Stimulated activated CD8-positive, alpha-beta memory T cell treated with anti-CD3 and anti-CD28 coated beads, Interleukin-2, amount 100 ng/mL, for 48 hours (primary cell): Measurements from ENCODE around the gene OLFML2A.
"Not testable (repeated sequence)": the region's sequence is repeated elsewhere in the genome, so short reads cannot be mapped to it uniquely, and the experiment has no call there.

Experiments used
- DNase-seq, 2 donors: peaks; one replicate each; pipeline ENCODE4 v3.0.0-alpha.2; 2020; ENCODE audit warnings: low read depth in 2 of 2

The OLFML2A gene

DNA sequence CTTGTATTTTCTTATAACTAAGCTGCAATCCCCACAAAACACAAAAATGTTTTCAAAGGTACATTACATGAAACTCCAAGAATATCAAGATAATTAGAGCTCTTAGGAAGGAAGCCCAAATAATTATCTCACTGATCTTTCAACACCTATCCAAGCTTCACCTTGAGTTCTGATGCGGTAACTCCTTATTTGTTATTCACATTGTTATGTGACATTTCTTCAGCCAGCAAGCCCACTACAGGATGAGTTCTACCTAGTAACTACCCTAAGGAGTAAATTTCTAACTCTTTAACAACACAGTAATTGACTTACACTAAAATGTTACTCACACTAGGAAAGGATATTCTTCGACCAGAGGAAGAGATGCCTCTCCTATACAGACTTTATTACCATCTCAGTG, 15.7 kb upstream of the OLFML2A start:
- DNase-seq: no peak

DNA sequence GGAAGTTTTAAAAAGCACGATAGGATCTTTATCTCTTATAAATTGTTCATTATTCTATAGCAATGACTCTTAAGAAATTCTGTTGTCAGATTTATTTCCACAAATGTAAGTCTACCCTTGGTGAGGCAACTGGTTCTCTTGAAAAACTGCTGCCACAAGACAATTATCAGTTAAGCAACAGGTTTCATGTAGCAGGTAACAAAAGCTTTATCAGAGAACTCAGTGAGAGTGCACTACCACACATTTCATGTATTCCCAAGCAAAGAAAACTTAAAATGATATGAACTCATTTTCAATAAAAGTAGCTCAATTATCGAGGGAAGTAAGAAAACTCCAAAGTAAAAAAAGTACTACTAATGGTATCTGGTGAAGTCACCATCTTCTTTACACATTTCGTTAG, 15.2 kb upstream of the OLFML2A start:
- no peak for DNase-seq

DNA sequence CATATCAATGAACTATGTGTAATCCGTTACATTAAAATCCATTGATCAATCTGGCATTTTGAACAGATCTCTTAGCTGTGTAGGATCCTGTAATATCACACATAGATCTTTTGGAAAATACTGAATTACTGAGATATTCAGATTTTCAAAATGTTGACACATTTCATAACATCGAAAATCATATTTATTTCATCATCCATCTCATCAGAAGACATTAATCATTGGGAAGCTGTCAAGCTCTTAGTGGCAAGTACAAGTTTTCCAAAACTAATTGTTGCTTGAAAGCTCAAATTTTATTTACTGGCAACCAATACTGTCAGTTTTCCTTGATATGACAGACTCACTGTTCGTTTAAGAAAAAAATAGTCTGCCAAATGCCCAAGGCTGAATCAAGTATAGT, 14.3 kb upstream of the OLFML2A start:
- DNase-seq: no peak

DNA sequence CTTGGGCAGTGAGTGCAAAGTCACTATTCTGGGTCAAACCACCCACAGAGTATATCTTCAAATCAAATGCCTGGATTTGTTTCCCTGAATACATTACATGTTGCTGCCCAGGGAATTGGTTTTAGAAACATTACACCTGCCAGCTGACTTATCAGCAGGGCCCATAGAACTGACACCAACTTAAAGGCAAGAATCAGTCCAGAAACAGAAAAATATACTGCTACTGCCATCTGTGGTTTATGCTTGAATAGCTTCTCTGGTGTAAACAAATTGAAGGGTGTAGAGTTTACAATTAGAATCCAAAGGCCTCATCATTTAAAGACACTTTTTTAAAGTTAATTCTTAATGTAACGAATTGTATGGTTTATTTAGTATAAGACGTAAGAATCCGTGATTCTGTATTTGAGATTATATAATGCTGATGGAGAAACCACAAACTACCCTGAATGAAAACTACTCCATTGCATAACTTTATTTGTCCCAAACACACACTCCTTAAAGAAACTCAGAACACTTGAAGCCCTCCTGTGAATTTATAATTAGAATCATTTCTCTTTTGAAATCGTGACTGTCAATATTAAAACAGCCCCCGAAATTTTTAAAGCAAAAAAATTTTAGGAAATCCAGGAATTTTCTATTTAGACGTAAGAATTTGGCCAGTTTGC, 12.0 kb upstream of the OLFML2A start:
- no peak for DNase-seq

DNA sequence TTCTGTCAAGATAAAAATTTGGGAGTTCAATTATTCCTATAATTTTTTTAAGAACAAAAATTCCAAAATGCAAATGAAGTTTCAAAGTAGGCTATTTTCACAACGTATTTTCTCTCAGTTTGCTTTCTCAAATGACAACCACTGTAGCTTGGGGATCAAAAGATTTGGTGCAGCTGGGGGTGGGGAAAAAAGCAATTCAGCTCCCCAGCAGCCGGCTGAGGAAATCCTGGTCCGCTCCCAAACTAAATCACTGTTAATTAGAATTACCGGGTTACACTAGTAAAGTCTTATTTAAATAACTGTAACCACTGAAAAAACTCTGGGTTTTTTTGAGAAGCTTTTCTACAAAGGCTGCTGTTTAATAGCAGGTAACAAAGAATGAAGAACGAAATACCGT, 11.5 kb upstream of the OLFML2A start:
- DNase-seq: no peak

DNA sequence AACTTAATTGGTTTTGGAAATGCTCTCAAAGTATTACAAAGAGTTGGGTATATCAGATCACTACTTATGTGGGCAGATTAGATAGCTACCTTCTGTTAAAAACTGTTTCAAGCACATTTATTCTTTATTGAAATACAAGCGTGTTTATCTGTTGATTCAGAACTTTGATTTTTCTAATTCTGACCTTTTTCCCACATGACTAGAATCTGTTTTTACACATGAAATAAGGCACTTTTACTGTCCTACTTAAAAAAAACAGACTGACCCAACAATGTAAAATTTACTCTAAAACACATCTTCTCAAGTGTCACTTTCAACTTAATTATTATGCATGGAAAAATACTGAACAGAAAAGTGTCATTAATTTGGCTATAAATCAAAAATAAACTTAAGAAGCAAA, 10.6 kb upstream of the OLFML2A start:
- DNase-seq: no peak

DNA sequence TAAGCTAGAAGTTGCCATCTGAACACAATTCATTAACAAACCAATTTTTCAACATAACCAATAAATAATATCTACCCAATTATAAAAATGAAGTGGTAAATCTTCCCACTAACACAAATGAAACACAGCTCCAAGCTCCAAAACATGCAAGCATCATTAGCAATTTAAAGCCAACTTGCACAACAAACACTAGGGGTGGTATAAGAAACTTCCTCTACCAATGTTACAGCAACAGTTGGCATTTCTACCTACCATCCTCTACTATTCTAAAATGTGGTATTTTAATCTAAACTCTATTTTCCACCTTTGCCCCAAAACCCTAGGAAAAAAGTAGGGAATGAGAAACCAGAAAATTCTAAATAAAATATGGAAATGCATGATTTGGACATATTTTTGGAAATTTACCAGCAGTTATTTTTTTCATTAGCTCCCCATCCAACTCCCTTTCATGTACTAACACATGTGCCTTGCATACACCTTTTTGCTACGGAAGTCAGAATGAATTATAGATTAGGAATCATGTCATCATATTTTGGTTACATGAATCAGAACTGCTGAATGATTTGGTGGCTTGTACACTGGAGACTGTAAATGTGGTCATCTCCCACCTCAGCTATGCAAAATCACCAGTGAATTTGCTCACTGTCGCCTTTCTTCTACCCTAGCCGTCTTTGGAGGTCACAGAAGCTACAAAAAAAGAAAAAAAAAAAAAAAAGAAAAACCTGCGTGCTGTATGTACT, 9.9 kb upstream of the OLFML2A start:
- DNase-seq: no peak

DNA sequence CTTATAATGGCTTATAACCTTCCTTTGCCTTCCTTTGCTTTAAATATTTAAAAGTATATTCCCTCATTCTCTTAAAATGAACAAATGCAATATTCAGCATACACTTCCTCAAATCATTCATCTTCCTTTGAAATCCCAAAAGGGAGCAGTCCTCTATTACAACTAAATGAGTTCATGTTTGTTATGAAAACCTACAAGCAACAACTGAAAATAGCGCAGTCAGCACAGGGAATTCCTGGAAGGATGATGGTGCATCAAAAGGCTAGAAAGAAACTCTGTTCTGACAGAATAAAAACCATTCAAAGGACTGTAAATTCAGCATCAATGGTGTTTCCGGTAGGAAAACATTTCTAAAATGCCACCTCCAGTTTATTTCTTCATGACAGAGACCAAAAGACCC, 9.1 kb upstream of the OLFML2A start:
- no peak for DNase-seq

DNA sequence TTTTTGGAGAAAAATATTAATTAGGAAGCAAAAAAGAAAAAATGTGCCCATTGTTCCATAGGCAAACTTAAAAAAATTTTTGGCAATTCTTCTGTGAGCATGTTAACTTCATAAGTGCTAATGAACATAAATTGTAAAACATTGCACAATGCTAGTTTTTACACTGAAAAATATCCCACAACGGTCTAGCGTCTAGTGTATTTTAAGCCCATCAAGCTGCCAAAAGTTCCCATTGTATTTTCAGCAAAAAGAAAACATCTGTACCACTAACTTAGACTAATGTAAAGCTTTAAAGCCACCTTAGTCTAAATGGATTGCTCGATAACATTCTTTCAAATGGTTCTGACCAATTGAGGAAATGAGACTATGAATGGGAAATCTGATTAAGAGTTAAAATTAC, 8.6 kb upstream of the OLFML2A start:
- DNase-seq: no peak

DNA sequence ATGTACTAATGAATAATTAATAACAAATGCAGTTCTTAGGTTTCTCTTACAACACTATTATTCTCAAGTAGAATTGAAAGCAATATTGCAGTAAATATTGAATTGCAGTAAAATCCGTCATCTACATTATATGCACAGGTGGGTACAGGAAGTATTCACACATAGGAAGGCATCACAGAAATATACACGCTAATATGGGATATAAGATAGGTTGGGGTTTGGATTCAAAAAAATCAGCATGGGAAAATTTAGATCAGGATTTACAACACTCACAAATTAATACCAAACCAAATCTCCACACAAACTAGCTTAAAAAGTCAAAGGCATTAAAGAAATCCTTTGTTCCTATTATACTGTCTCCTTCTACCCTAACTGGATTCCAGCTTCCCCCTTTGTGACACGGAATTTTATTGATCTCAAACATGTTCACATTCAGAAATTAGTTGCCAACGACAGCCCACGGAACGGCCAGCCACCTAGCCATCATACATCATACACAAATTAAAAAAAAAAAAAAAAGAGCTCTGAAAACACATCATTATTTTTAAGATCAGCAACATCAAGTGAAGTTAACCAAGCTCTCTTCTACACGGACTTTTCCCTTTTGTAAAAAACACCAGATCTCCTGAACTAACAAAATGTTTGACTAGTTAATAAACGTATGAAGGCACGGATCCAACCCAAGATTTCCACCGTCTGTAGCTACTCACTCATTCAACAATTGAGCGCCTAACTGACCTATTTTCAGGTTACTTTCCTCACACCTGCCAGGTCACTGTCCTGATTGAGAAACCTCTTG, 8.0 kb upstream of the OLFML2A start:
- DNase-seq: no peak

DNA sequence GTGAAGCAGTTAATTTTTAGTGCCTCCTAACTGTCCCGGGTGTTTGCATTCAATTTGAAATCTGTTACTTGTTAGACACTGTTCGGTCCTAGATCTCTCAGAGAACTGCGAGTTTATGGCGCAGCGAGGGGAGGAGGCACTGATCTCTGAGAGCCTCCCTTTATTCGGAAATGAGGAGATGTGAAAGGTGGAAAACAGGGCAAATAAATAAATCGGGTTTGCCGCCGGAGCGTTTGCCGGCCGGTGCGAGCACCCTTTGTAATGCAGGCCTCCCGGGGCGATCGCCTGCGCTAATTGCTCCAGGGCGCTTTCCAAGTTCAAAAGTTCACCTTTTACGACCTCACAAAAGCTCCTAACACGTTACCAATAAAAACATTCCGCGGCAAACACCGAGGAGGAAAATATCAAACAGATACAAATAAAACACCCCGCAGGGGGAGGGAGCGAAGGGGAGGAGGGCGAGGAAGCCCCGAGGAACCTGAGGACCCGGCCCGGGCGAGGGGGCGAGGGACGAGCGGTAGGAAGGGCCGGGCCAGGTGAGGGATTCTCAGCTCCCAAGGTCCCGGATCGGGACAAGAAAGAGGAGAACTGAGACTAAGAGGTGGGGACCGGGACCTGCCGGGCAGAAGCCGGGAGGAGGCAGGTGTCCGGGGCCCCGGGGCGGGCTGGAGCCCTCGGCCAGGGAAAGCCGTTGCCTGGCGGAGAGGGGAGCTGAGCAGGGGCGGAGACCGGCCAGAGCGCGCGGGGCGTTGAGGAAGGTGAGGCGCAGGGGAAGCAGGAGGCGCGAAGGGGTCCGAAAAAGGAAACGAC, 7.2 kb upstream of the OLFML2A start:
- no peak for DNase-seq

DNA sequence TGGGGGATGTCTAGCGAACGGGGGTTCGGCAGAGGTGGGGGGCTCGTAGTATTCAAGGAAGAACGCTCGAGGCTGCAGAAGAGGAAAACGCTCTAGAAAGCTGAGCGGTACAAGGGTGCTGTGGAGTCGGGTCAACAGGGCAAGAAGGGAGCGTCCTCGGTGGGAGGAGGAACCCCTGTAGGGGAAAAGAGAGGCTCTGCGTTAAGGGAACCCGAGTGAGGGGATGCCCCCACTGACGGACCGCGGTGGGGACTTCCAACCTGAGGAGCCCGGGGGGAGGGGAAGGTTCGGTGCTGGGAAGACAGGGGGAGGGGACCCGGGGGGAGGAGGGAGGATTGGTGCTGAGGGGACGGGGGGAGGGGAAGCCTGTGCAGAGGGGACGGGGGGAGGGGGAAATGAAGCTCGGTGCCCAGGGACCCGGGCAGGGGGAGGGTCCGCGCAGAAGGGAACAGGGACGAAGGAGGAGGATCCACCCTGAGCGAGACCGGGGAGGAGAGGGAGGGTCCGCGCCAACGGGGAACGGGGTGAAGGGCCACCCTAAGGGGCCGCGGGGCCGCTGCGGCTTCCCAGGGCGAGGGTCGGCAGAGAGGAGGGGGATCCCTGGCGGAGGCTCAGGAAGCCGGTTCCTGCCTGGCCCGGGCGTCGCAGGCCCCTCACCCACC, 6.4 kb upstream of the OLFML2A start:
- no peak for DNase-seq

DNA sequence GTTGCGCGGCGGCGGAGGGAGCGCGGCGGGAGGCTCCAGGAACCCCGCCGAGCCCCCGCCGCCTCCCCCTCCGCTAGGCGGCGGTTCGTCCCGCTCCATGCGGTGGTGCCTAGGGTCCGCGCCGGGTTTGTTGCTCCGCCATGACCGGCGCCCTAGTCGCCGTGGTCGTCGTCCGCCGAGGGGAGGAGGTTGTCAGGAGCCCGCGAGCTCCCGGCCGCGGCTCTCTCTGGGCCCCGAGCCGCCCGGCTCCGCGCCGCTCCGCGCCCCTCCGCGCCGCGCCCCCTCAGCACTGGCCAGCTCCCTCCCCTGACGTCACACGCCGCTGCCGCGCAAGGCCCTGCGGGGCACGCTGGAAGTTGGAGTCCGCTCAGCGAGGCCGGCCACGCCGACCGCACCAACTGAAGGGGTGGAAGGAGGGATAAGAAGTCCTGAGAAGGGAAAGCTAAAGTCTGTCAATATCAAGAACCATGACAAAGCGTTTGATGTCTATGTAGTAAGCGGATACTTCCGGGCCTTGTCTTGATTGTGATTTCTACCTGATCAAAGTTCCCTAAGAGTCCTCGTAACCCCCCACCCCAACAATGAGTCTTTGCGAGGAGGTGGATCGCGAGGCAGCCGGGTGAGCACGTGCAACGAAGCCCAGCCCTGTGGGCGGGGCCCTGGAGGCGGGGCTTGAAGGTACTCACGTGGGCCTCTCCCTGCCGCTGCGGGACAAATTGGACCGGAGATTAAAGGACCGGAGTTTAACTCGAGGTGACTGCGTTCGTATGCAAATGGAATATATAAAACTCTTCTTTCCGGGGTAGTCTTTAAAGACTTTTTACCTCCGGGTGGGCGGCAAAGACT, 5.7 kb upstream of the OLFML2A start, which contains the start of gene NR6A1:
Gene NR6A1 (minus strand): TSS at position 291 of the 846 bp plus-strand sequence.
- peak; percentile 93 to 94 for DNase-seq

DNA sequence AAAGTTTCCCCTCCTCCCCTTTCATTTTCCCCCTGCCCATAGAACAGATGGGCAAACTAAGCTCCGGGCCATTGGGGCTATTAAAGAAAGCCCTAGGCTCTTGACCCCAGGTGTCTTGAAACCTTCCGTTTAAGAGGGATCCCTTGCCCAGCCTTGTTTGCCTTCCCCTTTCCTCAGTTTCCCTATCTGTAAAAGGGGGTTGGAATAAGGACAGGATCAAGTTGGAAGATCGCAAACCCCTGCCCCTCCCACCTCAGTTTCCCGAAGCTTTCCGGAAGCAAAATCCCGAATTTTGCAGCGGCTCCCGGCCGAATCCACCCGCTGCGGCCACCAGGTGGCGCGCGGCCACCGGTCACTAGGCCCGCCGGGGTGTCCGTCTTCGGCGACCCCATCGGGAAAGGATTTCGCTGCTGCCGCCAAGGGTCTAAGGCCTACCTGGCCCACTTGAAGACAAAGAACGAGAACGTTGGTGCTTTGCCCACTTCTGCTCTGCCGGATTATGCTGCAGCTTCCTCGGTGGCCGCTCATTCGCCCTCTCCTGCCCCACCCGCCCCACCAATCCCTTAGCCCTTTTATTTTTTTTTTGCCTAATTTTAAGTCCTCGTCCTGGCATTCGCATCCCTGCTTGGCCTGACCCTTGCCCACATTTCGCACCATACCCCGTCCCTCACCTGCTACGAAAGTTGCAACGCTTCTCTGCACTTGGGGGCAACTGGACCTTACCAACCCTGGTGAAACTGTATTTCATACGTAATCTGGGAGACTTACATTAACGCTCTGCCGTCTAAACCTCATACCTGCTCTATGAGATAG, 4.9 kb upstream of the OLFML2A start:
- no peak for DNase-seq

DNA sequence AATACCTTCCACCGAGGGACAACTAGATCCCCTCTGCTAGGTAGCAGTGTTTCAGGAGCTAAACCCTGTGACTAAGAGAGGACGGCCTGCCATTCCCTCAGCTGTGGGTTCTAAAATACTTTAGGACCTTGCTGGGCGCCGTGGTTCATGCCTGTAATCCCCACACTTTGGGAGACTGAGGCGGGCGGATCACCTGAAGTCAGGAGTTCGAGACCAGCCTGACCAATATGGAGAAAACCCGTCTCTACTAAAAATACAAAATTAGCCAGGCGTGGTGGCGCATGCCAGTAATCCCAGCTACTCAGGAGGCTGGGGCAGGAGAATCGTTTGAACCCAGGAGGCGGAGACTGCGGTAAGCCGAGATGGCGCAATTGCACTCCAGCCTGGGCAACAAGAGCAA, 4.1 kb upstream of the OLFML2A start:
- not testable (repeated sequence) for DNase-seq

DNA sequence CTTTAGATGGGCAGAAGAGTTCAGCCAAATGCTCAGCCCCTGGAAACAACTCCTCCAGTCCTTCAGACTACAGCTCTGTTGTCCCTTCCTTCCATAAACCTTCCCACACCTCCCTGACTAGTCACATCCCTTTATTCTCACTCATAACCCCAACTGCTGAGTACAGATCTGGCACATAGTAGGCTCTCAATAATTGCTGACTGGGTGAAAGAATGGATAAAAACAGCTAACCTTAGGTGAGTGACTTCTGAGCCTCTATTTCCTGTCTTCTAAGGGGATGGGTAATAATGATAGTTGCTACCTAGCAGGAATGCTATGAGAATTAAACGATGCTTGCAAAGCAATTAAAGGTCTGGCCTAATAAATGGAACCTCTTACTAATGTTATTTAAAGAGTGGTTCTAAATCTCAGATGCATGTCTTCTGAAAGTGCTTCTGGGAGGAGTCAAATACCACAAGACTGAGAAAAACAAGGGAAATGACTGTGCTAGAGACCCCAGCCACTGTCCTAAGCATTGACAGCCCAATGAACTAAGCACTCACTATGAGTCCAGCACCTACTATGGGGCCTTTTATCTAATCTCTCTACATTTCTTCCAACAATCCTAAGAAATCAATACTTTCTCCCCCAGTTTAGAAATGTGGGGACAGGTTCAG, 3.3 kb upstream of the OLFML2A start:
- no peak for DNase-seq

DNA sequence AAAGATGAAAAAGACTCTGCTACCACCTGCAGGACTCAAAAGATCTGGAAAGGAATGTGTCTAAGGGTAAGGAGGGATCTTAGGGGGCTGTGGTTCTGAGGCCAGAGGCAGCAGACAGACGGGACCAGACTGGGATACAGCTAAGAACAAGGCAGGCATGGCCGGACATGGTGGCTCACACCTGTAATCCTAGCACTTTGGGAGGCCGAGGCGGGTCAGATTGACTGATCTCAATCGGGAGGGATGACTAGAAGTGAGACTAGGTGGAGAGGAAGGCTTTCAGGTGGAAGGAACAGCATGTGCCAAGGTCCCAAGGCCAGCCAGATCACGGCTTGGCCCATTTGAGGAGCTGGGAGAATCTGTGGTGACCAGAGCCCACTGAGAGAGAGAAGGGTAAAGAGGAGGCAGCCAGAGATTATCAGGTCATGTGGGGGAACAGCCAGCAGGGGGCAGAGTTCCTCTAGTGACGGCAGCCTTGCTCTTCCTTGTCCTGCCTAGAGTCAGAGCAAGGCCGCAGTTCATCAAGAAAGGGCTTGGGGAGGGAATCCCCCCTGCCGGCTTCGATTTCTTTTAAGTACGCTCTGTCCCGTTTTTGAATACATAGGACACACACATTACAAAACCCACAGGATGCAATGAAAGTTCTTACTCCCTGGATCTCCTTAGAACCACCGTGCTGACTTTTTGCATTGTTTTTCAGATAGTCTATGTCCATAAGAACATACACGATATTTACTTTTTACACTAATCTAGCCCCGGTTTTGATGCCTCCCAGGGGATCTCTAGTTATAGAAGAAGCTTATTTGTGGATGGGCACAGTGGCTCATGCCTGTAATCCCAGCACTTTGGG, 2.6 kb upstream of the OLFML2A start:
- DNase-seq: peak; percentile 73 to 82

DNA sequence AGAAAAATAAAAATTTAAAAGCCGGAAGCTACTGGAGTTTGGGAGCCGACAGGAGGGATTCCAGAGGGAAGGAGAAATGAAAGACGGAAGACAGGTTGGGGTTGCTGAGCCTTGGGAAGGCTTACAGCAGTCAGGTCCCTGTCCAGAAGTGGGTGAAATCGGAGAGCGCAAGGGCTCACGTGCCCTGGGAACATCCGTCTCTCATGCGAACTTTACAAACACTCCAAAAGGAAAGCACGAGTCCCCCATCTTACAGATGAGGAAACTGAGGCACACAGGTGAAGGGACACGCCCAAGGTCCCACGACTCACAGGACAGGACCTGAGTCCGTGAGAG, 347 bp upstream of the OLFML2A start:
- DNase-seq: no peak
